Natural killer cell treated with Interleukin-12 subunit alpha and Interleukin-12 subunit beta and Interleukin-15 and Interleukin-18, amount 100 ng/mL, for 72 hours (primary cell): Measurements from ENCODE around the gene EPB41L4B. TPM values are rescaled to one million over a fixed set of nuclear protein-coding genes. Genes with fewer than 3 reads are reported as not detected.

Source experiments
- ATAC-seq, 2 donors: fragments of 150-1000 bp; cut with Tn5 transposase in 1 of 2; sonication (Bioruptor Pico), chemical (Tn5 transposase) in 1 of 2; 2 replicates each; pipeline ENCODE4 v1.10.0; 2021
- DNase-seq: peaks from one replicate; pipeline ENCODE4 v3.0.0; 2022; ENCODE audit warnings: low spot score
- H3K27ac Mint-ChIP-seq, 2 donors: 1 replicate in 1 of 2; 2 replicates in 1 of 2; pipeline ENCODE4 v1.8.0; 2022; ENCODE audit warnings: mixed read lengths in 2 of 2, mild to moderate bottlenecking in 1 of 2, moderate library complexity in 1 of 2
- H3K27me3 Mint-ChIP-seq, 2 donors: 1 replicate in 1 of 2; 2 replicates in 1 of 2; pipeline ENCODE4 v1.8.0; 2022; ENCODE audit warnings: mixed read lengths in 2 of 2
- H3K36me3 Mint-ChIP-seq: one replicate; pipeline ENCODE4 v1.8.0; 2022; ENCODE audit warnings: mixed read lengths
- H3K4me1 Mint-ChIP-seq, 2 donors: 1 replicate in 1 of 2; 2 replicates in 1 of 2; pipeline ENCODE4 v1.8.0; 2022; ENCODE audit warnings: low read depth in 2 of 2, mixed read lengths in 2 of 2, mild to moderate bottlenecking in 1 of 2
- H3K4me3 Mint-ChIP-seq: one replicate; pipeline ENCODE4 v1.8.0; 2022; ENCODE audit warnings: mixed read lengths
- H3K9me3 Mint-ChIP-seq: 2 replicates; pipeline ENCODE4 v1.8.0; 2022; ENCODE audit warnings: mixed read lengths
- total RNA-seq, 2 donors: library from RNA; stranded (reverse); gene quantifications; one replicate each; pipeline ENCODE4 v1.2.3, GENCODE V29; 2022

EPB41L4B gene
- total RNA-seq, 2 donors from 2014 or later = 0.14 TPM; not detected in 1

- peaks cover 10 to 18% of the 10 kb centered on the region in 2 donors for H3K4me1 Mint-ChIP-seq
- no peaks in the 10 kb centered on the region for H3K36me3 Mint-ChIP-seq
- DNase-seq (no peak), ATAC-seq (no peak)
- no peaks in the 10 kb centered on the region for H3K9me3 Mint-ChIP-seq
- H3K27me3 Mint-ChIP-seq = peaks cover 0 to 2% of the 10 kb centered on the region in 2 donors
- H3K4me3 Mint-ChIP-seq = peak overlapping the region; percentile 41
- no peak overlapping the region for H3K27ac Mint-ChIP-seq
These were observed 197.9 kb downstream of the EPB41L4B start for GRCh38 chr9:109122726-109123621.

Other genes with a start within 250 kb of the EPB41L4B start
- 10 to 100 TPM; 23.9 to 26.7 TPM for gene TMEM245, start 201.1 kb downstream of the EPB41L4B start, total RNA-seq
- not detected for gene FRRS1L, start 153.8 kb downstream of the EPB41L4B start, total RNA-seq
- under 1 TPM; 0.12 to 0.81 TPM for gene PTPN3, start 177.2 kb upstream of the EPB41L4B start, total RNA-seq